GM21390 (cell line): ENCODE data around the gene LRPPRC.
"Not testable (repeated sequence)": the region's sequence is repeated elsewhere in the genome, so short reads cannot be mapped to it uniquely, and the experiment has no call there.

Source experiments
- ATAC-seq: cut with Tn5 transposase; IDR thresholded peaks from one replicate; pipeline ENCODE4 v1.9.1; 2021; ENCODE audit not compliant: unreplicated experiment

The LRPPRC gene

DNA sequence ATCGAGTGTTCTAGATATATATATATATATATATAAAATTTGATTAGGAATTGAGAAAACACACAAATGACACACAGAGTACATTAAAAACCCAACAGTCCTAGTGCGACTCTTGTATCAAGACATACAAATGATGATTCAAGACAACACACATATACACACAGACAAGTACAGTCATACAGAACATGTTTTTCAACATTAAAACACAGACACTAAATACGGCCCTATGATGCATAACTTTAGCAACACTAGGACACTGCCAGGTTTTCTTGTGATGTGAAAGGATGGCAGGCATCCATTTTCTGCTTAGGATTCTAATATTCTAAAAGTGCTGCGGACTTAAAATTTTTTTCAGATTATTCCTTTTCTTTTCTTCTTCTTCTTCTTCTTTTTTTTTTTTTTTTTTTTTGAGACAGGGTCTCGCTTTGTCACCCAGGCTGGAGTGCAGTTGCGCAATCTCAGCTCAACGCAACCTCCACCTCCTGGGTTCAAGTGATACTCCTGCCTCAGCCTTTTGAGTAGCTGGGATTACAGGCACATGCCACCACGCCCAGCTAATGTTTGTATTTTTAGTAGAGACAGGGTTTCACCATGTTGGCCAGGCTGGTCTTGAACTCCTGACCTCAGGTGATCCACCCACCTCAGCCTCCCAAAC is 84.5 kb downstream of the LRPPRC start:
- ATAC-seq, result not testable (repeated sequence)

DNA sequence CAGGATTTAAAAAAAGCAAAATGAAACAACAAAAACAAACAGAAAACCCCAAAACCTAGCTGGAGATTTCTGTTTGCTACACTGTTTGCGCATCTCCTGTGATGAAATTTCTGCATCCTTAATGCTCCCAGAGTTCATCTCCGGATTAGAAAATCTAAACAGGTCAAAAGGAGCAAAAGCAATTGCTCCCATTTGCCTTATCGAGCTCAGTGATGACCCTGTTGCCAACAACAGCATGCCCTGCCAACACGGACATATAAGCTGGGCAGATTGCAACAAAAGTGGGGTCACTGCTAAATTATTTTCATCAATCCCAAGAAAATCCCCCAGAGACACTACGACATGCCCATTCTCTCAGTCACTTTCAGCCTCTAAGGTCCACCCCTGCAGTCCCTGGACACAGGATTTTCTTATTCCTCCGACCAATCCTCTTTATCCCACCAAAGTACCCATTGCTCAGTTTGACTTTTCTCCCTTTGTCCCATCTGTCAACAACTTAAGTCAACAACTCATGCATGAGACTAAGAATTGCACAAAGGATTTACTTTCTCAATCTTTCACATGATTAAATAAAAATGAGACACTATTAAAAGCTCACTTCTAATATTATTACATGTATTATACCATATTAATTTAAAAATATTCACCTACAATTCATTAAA is 89.2 kb downstream of the LRPPRC start:
- no peak for ATAC-seq

DNA sequence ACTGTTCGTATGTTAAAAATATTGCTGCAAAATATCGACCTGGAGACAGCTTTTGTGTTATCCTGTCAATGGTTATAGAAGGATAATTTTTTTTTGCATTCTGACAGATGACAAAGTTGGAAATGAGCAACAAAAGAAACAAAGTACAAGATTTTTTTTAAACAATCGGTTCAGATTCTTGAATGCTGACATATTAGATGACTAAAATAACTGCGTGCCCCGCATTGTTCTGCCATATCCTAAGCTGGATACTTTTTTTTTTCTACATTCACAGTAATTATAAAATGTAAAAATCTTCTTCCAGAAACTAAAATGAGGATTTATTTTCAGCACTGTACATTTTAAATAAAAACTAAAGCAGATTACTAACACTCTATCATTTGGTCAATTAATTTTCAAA is 89.9 kb downstream of the LRPPRC start:
- no peak for ATAC-seq

DNA sequence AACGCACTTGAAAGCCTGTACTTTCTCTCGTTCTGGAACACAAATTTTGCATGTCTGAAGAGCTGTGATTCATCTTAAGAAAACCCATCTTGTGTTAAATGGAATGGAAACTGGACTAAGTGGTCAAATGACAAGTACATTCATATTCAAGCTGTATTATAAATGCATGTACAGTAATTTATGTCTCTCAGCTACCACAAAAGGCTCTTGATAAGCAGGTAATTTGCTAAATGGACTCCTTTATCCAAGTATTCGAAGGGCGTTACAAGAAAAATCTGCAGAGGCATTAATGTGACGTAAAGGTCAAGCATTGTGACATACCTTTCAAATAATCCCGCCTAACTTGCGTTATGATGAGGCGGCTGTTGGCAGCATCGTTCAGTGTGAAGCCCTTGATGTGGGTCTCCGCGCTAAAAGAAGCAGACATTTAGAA is 90.4 kb downstream of the LRPPRC start:
- ATAC-seq, result no peak

DNA sequence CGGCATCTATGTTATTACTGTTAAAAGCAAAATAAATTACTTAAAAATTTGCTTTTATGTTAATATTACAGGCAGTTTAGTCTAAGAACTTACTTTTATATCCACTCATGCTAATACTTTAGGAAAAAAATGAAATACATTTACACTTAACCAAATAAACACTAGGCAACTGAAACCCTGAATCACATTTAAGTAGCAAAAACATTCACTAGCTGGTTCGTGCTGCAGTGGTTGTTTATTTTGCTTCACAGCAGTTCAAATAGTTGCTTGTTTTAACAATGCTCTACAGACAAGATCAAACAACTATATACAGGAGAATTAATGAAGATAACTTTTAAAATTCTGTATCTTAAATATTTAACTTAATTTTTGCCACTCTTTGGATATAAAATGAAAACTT is 96.2 kb downstream of the LRPPRC start:
- no peak for ATAC-seq

DNA sequence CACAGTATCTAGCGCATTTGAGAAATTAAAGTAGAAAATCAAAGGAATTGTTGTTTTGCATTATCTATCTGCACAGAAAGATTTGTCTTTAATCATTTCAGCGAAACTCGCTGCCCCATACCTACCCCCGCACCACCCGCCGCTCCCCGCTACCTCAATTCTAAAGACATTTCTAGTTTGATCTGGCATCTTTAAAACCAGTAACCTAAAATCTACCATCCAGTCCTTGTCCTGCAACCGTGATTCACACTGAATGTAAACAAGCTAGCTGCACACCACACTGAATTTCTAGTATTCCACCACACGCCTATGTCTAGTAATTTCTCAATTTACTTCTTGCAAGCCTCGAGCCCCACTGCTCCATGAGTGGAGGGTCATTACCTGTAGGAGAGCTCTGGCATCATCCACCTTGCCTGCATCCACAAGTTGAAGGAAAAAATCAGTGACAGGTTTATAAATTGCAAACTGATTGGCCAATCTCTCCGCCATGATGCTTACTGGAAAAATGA is 96.9 kb downstream of the LRPPRC start:
- ATAC-seq, result no peak

DNA sequence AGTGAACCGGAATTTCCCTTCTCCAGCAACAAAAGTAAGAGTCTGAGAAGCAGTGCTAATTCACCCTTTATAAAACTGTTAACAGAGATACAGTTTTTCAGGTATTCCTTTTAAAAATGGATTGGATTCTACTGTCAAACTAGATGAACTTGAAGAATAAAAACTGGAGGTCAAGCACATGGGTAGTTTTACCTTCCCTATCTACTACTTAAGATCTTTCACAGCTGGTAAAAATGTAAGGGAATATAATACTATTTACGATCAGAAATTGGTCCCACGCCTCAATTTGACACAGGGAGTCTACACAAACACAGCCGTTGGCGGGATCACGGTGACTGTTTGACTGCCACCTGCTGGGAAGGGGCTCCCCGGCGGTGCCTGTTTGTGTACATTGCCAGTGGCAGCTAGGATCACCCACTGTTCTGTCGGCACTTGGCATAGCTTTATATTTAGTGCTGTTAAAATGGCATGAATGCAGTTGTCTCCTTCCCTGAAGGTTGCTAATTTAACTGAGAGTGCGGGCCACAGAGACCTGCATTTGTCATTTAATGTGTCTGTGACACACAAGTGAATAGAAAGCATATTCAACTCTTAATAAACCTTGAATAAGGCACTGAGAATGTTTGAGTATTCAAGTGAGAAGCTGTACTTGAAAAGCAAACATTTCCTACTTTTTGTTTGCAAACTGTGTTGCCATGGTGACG is 97.5 kb downstream of the LRPPRC start:
- no peak for ATAC-seq

DNA sequence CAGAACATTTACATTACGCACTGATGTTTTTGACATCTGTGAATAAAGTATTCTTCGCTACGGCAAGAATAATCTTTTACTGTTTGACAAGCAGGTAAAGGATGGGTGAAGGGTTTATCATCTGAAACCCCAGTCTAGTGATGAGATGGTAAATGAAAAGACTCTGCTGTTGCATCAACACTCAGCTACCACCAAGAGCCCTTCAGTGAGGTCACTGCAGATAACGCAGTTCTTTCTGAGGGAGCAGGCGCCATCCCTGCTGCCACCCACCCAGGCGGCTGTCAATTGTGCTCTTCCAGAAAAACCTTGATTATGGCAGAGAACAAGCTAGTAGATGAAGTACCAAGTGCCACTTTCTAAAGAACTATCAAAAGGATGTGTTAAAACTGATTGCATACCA is 98.3 kb downstream of the LRPPRC start:
- ATAC-seq, result no peak

DNA sequence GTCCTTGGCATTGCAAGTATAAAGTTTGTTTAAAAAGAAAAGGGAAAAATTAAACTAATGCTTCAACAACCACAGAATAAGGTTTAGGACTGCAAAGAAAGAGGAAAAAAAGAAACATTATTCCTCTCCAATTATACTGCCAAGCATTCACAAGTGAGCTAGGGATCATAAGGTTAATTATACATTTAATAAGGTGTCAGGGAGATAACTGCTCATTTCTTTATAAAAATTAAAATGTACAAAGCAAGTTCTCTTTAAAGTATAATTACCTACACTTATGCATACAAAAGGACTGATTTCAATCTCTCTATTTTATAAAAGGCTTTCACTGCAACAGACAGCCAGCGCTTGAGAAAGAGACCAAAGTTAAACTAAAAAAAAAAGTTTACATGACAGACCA is 98.9 kb downstream of the LRPPRC start:
- no peak for ATAC-seq

DNA sequence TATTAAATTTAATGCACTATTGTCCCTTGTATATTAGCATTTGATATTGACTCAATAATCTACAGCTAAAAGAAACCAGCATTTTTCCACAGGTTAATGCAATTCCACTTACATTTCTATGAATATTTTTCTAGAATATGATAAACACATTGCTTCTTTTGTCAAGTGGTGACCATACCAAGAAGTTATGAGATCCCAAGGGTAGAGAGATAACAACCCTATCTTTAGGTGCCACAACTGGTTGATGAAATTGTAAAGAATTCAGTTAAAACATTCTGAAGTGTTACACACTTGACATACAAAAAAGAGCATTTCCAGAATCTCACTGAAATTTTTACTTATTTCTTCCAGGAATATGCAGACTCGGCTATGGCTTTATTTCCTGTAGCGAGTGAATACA is 101.0 kb downstream of the LRPPRC start:
- no peak for ATAC-seq

DNA sequence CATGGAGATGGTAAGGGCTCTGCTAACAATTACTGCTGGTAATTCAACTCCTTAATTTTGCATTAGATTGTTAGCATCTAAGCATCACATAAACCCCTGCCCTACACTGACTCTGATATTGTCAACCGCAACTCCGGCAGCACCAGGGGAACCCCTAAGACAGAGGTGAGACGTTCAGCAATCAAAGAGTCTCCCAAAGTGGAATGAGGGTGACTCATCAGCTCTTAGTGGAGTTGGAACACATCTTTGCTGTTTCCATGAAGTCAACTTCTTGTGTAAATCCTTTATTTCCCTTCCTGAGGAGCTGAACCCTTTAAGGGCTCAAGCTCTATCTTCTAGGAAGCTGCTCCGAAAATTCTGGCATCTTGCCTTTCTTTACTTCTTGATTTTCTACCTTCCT is 104.9 kb downstream of the LRPPRC start:
- no peak for ATAC-seq

DNA sequence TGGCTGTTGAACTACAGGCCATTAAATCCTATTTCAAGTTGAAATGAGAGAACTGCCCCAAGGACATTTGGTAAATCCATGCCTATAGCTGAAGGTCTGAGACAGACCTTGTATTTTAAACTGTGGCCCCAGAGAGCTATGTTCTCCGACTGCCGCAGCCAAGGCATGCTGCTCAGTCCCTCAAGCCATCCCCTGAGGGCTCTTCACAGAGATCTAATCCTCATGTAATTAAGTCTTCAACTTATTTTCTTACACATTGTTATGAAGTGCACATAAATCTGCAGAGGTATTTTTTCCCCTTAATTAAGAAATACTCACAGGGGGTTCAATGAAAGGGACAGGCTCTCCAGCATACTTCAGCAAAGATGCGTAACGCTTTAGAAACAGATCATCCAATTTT is 106.4 kb downstream of the LRPPRC start:
- ATAC-seq, result no peak

DNA sequence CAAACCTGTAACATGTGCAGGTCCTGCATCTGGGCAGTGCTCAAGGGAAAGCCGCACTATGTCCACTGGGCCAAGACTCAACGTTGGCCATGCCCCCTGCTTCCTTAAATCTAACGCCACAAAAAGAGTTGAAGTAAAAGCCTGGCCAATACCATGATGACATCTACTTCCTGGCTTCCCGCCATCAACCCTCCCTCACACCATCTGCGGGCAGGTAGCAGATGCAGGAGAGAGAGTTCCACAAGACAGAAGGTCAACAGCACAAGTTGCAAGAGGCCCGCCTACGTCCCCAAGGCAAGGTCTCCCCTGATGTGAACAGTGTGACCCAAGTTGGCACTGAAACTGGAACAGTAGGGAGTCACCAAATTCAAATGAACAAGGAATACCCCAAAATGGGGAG is 108.6 kb downstream of the LRPPRC start:
- no peak for ATAC-seq

DNA sequence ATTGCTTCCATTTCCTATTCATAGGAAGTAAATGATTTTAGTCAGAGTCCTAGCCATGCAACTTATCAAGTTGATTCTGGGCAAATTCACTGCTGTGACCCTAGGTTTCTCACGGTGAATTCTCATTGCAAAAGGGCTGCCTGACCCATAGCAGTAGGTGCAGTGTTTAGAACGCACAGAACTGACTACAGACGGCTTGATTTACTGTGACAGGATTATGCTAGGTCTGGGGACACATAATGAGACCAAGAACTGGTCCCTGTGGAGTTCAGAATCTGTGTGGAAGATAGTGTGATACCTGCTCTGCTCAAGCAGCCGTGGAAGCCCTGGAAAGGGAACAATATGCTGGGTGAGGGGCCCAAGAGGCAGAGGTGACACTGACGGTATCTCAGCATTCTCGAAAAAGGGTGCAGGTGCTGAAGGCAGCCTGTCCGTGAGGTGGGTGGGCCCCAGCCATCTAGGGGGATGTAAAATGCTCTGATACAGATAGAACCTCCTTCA is 110.6 kb downstream of the LRPPRC start:
- ATAC-seq, result no peak

DNA sequence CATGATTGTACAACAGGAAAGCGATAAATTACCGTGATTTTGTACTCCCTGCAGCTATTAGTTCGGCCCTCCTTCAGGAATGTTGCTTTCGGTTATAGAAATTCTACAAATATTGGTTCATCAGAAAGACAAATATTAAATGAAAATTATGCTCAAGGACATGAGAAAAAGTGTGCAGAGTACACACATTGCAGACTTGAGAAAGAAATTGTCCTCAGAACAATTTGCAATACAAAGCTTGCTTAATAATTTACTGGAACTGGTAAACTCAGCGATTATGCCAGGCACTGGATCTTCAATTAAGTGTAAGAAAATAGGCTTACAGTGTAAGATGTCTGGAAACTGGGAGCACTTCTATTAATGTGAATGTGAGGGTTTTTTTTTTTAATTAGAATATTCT is 111.1 kb downstream of the LRPPRC start:
- ATAC-seq, result no peak

DNA sequence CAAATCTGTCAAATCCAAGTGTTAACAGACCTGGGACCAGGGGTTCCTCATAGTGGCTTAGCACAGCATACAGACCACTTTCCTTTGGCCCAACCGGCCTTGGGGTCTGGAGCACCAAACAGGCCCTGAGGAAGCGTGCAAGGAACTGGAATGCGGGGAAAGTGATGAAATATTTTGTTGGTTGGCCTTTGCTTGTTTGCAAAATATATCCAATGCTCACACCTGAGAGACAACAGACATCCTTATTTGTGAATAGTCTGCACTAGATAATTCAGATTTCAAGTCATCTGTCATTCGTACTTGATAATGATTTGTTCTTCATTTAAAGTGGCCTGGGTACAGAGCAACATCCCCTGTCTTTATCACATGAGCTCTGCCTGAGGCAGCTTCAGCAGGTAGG is 113.5 kb downstream of the LRPPRC start:
- ATAC-seq, result no peak

DNA sequence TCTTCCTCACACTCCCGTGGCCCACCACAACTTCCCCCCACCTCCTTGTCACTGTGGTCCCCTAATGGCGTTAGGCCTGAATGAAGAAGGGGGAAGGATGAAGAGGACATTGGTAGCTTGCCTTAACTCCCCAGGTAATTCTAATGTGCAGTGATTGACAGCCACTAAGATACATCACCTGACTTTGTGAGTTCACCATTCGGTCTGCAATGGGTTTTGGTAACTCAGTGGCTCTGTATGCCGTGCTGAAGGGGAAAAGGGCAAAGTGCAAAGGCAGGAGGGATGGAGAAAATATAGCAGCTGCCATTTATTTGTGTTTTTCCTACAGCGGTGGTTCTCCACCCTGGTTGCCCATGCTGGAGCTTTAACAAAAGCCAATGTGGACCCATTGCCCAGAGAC is 114.8 kb downstream of the LRPPRC start:
- no peak for ATAC-seq

DNA sequence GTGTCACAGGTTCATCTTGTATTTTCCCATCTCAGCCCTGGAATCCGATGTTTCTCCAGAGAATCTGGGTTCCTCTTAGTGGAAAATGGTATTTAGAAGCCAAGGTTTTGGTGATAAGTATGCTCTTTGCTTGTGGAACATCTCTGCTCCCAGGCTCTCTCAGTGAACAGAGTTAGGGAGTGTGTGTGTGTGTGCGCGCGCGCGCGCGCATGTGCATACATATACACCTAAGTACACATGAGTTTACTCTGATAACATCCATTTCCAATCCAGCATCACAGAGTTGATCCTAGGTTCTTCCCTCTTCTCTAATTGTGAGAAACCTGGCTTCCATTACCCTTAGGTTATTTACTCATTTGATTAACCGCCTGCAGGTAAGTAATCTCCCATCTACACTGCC is 115.3 kb downstream of the LRPPRC start:
- ATAC-seq, result no peak

DNA sequence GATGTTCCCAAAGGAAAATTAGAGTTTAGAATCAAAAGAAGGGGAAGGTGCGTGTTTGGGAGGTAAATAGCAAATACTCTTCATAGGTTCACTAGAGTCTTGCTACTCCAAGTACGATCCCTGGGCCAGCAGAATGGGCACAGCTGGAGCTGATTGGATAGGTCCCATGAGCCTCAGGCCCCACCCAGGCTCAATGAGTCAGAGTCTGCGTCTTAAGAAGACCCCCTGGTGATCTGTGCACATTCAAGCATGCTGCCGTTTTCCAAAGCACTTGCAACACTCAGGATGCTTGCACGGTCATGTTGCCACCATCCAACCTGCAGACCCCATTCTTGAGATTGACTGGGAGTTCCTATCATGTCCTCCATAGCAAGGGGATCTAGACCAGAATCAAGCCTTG is 116.5 kb downstream of the LRPPRC start:
- no peak for ATAC-seq

DNA sequence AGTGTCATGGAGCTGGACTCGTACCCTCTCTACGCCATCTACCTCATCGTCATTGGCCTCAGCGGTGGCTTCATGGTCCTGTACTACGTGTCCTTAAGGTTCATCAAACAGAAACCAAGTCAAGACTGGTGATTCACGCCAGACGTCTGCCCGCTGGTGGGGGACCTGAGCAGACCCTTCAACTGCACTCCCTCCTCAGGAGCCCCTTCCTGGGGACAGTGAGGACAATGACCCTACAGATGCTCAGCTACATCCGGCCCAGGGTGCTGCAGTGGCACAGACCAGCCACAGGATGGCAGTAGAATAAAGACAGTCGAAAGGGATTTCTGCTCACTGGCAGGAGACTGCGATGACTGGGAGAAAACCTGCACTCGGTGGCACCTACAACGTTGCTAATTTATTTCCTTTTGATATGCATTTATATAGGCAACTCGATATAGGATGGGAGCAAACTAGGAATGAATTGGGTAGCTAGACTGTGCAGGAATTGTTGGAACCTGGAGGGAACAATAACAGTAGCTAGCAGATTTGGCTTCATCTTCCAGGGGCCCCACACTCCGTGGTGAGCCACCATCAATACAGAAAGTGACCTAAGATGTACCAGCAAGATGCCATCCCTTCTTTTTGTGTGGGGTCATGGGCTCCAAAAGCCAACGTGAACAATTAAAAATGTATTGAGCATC is 117.9 kb downstream of the LRPPRC start:
- no peak for ATAC-seq

DNA sequence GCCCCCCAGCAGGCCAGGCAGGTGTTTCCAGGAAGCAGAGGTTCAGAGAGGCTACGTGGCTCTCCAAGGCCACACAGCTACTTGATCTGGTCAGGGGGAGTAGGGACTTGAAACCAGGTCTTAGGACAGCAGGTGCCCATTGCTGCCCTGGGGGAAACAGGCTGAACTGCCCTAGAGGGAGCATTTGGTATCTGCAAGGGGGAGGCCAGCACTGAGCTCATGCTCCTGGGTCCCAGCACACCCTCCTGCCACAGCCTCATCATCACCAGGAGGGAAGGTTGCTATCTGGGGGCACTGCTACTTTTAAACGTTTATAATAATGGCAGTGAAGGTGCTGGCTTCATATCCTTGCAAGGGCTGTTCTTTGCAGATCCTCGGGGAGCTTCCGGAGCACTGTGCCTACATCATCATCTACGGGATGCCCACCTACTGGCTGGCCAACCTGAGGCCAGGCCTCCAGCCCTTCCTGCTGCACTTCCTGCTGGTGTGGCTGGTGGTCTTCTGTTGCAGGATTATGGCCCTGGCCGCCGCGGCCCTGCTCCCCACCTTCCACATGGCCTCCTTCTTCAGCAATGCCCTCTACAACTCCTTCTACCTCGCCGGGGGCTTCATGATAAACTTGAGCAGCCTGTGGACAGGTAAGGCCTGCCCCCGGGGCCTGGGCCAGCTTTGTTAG is 120.9 kb downstream of the LRPPRC start:
- no peak for ATAC-seq
